Endothelial cell of umbilical vein (primary cell): ENCODE results near the gene C1QC. TPM values are rescaled to one million over a fixed set of nuclear protein-coding genes. Genes with fewer than 3 reads are reported as not detected.

Experiments used
- BruUV-seq: library from RNA; stranded (reverse); fragments of 400-500 nt; replicated peaks from 2 replicates; lab custom pipeline; 2021; lab: Mats Ljungman, UMichigan
- CTCF ChIA-PET: fragments of 300-600, 350-600 bp; sonication (Branson Sonifier 250); formaldehyde crosslinking; loops from one replicate; lab custom pipeline; 2021; ENCODE audit warnings: antibody characterized with exemption, inconsistent platforms; lab: Charles Lee
- POLR2A ChIA-PET: fragments of 300-600, 350-600 bp; sonication (Branson Sonifier 250); formaldehyde crosslinking; loops from one replicate; lab custom pipeline; 2021; ENCODE audit warnings: antibody characterized with exemption, inconsistent platforms; lab: Charles Lee
- DNase-seq: peaks from one replicate; pipeline ENCODE4 v3.0.0-alpha.2; 2011; ENCODE audit warnings: low read depth, low spot score
- FAIRE-seq: peaks from 2 replicates; lab custom pipeline; 2011; peaks lifted over from hg19 to GRCh38; lab: Jason Lieb, UNC
- H2AFZ ChIP-seq: 2 replicates; pipeline ENCODE4 v1.6.0; 2012; ENCODE audit warnings: low read depth, low read length, control low read depth, inconsistent platforms
- H3K27ac ChIP-seq: 2 replicates; pipeline ENCODE4 v1.5.1; 2011; ENCODE audit warnings: low read depth, mild to moderate bottlenecking, control low read depth, low read length, moderate library complexity; ENCODE audit not compliant: insufficient read depth
- H3K27me3 ChIP-seq, 2 experiments: 2 replicates each; pipeline versions ENCODE4 v1.6.0 to v1.6.1; 2011; ENCODE audit warnings: low read length in 2 of 2, mixed read lengths in 1 of 2; ENCODE audit not compliant: control insufficient read depth in 2 of 2, insufficient read depth in 2 of 2
- H3K36me3 ChIP-seq, 2 experiments: 2 replicates in 1 of 2; 3 replicates in 1 of 2; pipeline ENCODE4 v1.5.1; 2011; ENCODE audit warnings: low read length in 2 of 2, mild to moderate bottlenecking in 1 of 2, moderate library complexity in 1 of 2; ENCODE audit not compliant: control insufficient read depth in 2 of 2, insufficient read depth in 2 of 2; ENCODE audit errors: extremely low read depth in 1 of 2
- H3K4me1 ChIP-seq: 3 replicates; pipeline ENCODE4 v1.5.1; 2011; ENCODE audit warnings: mild to moderate bottlenecking, low read length; ENCODE audit not compliant: control insufficient read depth, insufficient read depth; ENCODE audit errors: extremely low read depth
- H3K4me2 ChIP-seq: 2 replicates; pipeline ENCODE4 v1.6.1; 2011; ENCODE audit warnings: low read length, control low read depth, mixed read lengths; ENCODE audit not compliant: insufficient read depth
- H3K4me3 ChIP-seq, 3 experiments: fragments of 200-600 bp in 1 of 3; sonication (generic), shearing (Covaris generic) in 1 of 3; replicated peaks in 1 of 3; 2 replicates each; pipeline ENCODE4 v1.5.1; 2011 to 2016; ENCODE audit warnings: control low read depth in 3 of 3, low read length in 3 of 3, mild to moderate bottlenecking in 2 of 3, inconsistent platforms in 1 of 3, low read depth in 1 of 3, moderate library complexity in 1 of 3; ENCODE audit not compliant: insufficient read depth in 1 of 3
- H3K79me2 ChIP-seq: 2 replicates; pipeline ENCODE4 v1.6.0; 2012; ENCODE audit warnings: low read length, inconsistent platforms; ENCODE audit not compliant: control insufficient read depth, insufficient read depth
- H3K9ac ChIP-seq: replicated peaks from 2 replicates; pipeline ENCODE3; 2011; ENCODE audit warnings: low read length, control low read depth; ENCODE audit not compliant: insufficient read depth; ENCODE audit errors: extremely low read depth
- H3K9me1 ChIP-seq: replicated peaks from 3 replicates; pipeline ENCODE4 v1.6.0; 2011; ENCODE audit warnings: mild to moderate bottlenecking, low read length; ENCODE audit not compliant: control insufficient read depth, insufficient read depth; ENCODE audit errors: extremely low read depth
- H3K9me3 ChIP-seq: replicated peaks from 2 replicates; pipeline ENCODE4 v1.5.1; 2012; ENCODE audit warnings: low read length, inconsistent platforms; ENCODE audit not compliant: control insufficient read depth, insufficient read depth
- H4K20me1 ChIP-seq: replicated peaks from 2 replicates; pipeline ENCODE3; 2011; ENCODE audit warnings: mild to moderate bottlenecking, low read length; ENCODE audit not compliant: control insufficient read depth, insufficient read depth; ENCODE audit errors: extremely low read depth
- EZH2 ChIP-seq: IDR thresholded peaks from 2 replicates; pipeline ENCODE4 v1.6.1; 2012; ENCODE audit warnings: borderline replicate concordance, low read depth, mild to moderate bottlenecking, moderate library complexity, low read length, inconsistent platforms; ENCODE audit not compliant: severe bottlenecking
- FOS ChIP-seq: IDR thresholded peaks from 2 replicates; pipeline ENCODE4 v1.6.1; 2011; ENCODE audit warnings: mild to moderate bottlenecking, low read length, moderate library complexity, borderline replicate concordance; ENCODE audit not compliant: insufficient read depth
- GATA2 ChIP-seq: IDR thresholded peaks from 2 replicates; pipeline ENCODE4 v1.7.0; 2011; ENCODE audit warnings: low read depth, mild to moderate bottlenecking, moderate library complexity, mixed read lengths, low read length; ENCODE audit not compliant: insufficient read length, insufficient read depth
- POLR2A ChIP-seq: IDR thresholded peaks from 2 replicates; pipeline ENCODE4 v1.6.1; 2012; ENCODE audit warnings: low read depth, mild to moderate bottlenecking, control low read depth, low read length
- POLR2AphosphoS5 ChIP-seq: IDR thresholded peaks from 2 replicates; pipeline ENCODE4 v1.6.1; 2012; ENCODE audit warnings: low read depth, mild to moderate bottlenecking, control low read depth, low read length, moderate library complexity; ENCODE audit not compliant: insufficient read depth
- dilution Hi-C: fragments of 300-500 bp; cut with MboI; formaldehyde crosslinking; loops from one replicate; pipeline ENCODE4 v1.15.0; 2019; ENCODE audit warnings: low sequenced_read_pairs; ENCODE audit not compliant: extremely low pct_ligation_motif_present
- intact Hi-C: fragments of 100-400 bp; cut with micrococcal nuclease; formaldehyde crosslinking; loops from one replicate; pipeline ENCODE4 v1.10.0; 2022
- polyA plus RNA-seq, 4 experiments: library from polyadenylated mRNA; depleted of rRNA in 3 of 4; stranded (reverse) in 3 of 4; unstranded in 1 of 4; fragments of >200 nt; gene quantifications; 2 replicates each; pipeline versions ENCODE4 v1.2.1 to v1.2.3, GENCODE V29; 2011 to 2012; ENCODE audit warnings: missing spikeins in 1 of 4
- total RNA-seq: library from RNA; stranded (reverse); gene quantifications from 2 replicates; pipeline ENCODE4 v1.2.3, GENCODE V29; 2021
- TF ChIP-seq, protein P1 (sequence below), 2 donors: IDR thresholded peaks; 1 replicate in 1 of 2; 2 replicates in 1 of 2; pipeline ENCODE4 v1.5.1; 2011; ENCODE audit warnings: low read length in 2 of 2, mild to moderate bottlenecking in 2 of 2, moderate library complexity in 2 of 2, control low read depth in 1 of 2, inconsistent platforms in 1 of 2, low read depth in 1 of 2; ENCODE audit not compliant: insufficient read depth in 1 of 2; ENCODE audit errors: extremely low read depth in 1 of 2

The C1QC gene
- total and polyA plus RNA-seq, 2 donors (not counting 3 experiments of a cell fraction or from before 2014, with no cell fraction given), result not detected

DNA sequence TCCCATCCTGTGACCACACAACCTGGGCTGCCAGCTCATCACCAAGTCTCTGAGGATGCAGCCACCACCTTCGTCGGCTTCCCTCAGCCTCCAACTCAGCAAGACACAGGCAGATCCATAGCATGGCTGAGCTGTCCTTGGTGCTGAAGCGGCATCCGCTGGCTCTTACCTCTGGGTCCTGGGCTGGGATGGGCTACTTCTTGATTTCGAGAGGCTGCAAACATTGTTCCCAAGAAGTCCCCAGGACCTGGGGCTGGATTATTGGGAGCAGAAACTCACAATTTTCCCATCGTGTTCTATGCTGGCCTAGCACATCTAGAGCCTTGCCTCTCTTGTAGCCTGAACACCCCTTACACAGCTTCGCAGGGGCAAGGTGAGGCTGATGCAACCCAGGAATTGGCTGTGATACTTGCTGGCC lies 31.9 kb upstream of the C1QC start:
- H3K4me3 ChIP-seq, result no peak overlapping the region
- H3K9ac ChIP-seq, result no peak overlapping the region
- FAIRE-seq (peak; percentile 77), DNase-seq (peak; percentile 53)
- TF ChIP-seq, protein P1, sequence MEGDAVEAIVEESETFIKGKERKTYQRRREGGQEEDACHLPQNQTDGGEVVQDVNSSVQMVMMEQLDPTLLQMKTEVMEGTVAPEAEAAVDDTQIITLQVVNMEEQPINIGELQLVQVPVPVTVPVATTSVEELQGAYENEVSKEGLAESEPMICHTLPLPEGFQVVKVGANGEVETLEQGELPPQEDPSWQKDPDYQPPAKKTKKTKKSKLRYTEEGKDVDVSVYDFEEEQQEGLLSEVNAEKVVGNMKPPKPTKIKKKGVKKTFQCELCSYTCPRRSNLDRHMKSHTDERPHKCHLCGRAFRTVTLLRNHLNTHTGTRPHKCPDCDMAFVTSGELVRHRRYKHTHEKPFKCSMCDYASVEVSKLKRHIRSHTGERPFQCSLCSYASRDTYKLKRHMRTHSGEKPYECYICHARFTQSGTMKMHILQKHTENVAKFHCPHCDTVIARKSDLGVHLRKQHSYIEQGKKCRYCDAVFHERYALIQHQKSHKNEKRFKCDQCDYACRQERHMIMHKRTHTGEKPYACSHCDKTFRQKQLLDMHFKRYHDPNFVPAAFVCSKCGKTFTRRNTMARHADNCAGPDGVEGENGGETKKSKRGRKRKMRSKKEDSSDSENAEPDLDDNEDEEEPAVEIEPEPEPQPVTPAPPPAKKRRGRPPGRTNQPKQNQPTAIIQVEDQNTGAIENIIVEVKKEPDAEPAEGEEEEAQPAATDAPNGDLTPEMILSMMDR (IDR thresholded peaks at IDR 0.05; ENCODE audit: extremely low read depth in 1 of 2, insufficient read depth in 1 of 2, low read depth in 1 of 2, low read length in 2 of 2), result no peak
- no peak for TF ChIP-seq POLR2A
- TF ChIP-seq POLR2AphosphoS5, result no peak
- TF ChIP-seq FOS, result no peak
- TF ChIP-seq EZH2, result no peak
- TF ChIP-seq GATA2, result no peak
- ChIA-PET CTCF (interaction anchor here (1.0 to 1.1 kb wide), 2 partner anchors 19 to 23 kb away, joined by 3 to 4 read pairs; no protein-coding TSS in a partner anchor), POLR2A (no interaction called here)
- intact Hi-C loops (no loop called here), dilution Hi-C loops (no loop called here)
- no peak overlapping the region for H3K4me2 ChIP-seq
- no peaks in the 10 kb centered on the region for H3K36me3 ChIP-seq
- H3K27ac ChIP-seq, result no peak overlapping the region
- no peaks in the 10 kb centered on the region for H3K27me3 ChIP-seq
- no peaks in the 10 kb centered on the region for H3K9me1 ChIP-seq
- BruUV-seq, result no TSS peak
- no peak overlapping the region for H2AFZ ChIP-seq
- H4K20me1 ChIP-seq, result no peaks in the 10 kb centered on the region
- H3K4me1 ChIP-seq, result no peaks in the 10 kb centered on the region
- H3K9me3 ChIP-seq, result no peaks in the 10 kb centered on the region
- H3K79me2 ChIP-seq, result no peaks in the 10 kb centered on the region
